KOPT-K1 (cell line): ENCODE data around the gene PDGFB.

Experiments used
- H3K27ac ChIP-seq: fragments of 200-600 bp; sonication (generic); 2 replicates; pipeline ENCODE4 v1.5.1; 2016; ENCODE audit warnings: antibody characterized with exemption, mild to moderate bottlenecking, low read depth, low read length; ENCODE audit not compliant: poor library complexity, severe bottlenecking
- H3K36me3 ChIP-seq: fragments of 200-600 bp; sonication (generic); 2 replicates; pipeline ENCODE4 v1.5.1; 2017; ENCODE audit warnings: antibody characterized with exemption, mild to moderate bottlenecking, low read length, moderate library complexity; ENCODE audit not compliant: insufficient read depth
- H3K9me3 ChIP-seq: fragments of 200-600 bp; sonication (generic); 2 replicates; pipeline ENCODE4 v1.5.1; 2017; ENCODE audit warnings: antibody characterized with exemption, low read length, mild to moderate bottlenecking; ENCODE audit not compliant: insufficient read depth, poor library complexity, severe bottlenecking

Gene PDGFB

DNA sequence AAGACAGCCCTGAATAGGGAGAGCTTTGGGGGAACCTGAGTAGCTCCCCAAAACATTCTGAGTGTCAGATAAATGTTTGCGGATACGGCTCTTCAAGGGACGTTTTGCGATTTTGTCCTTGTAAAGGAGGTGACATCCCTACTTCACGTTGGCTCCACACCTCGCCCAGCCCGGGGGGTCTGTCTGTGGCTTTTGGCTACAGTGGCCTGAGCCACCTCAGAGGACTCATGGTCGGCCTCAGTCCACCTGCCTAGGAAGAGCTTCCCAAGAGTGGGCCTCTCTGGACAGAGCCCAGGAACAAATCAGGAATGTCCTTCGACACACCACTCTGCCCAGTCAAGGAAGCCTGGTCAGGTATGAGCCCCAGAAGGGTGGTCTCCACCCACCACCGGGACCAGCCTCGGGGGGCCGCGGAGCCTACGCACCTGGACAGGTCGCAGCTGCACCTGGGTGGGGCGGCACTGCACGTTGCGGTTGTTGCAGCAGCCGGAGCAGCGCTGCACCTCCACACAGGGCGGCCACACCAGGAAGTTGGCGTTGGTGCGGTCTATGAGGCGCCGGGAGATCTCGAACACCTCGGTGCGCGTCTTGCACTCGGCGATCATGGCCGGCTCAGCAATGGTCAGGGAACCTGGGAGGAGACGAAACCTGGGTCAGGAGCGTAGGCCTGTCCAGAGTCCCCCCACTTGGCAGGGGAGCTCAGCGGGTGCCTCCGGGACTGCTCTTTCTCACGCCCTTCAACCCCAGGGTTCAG, 13.4 kb downstream of the PDGFB start:
- Histone ChIP-seq H3K27ac (no peak overlapping the region), H3K36me3 (no peaks in the 10 kb centered on the region), H3K9me3 (no peaks in the 10 kb centered on the region)

DNA sequence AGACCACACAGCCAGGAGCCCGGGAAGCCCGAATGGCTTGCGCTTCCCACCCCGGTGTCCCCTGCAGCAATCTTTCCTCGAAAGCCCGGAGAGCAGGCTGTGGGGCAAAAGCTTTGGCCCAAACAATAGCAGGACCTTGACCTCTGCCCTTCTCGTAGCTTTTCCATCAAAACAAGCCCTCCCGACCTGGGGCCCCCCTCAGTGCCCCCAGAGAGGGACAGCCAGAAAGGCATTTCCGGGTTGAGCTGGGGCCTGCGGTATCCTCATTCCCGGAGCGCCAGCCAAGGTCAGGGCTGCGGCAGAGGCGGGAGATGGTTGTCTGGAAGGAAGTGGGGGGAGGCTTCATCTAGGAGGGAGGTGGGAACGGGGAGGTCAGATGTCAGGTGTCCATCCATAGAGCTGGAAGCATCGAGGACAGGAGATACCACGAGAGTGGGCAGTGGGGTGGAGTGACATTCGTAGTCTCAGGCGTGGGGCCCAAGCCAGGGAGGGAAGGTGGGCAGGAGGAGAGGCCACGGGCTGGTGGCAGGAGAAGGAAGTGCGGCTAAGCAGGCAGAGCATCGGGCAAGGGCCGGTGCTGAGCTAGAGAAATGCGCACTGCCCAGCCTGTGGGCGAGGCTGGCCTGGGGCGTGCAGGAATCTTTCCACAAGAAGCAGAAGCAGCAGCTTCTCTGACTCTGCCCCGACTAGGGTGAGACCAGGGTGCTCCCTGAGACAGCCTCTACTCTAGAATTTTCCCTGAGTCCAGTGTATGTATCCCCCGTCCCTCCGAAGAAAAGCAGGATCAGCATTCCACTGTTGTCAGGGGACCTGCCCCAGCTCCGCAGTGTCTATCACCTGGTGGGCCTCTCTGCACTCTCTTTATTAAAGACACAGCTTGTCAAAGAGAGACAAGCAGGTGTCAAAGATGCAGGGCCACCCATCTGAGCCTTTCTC, 14.3 kb downstream of the PDGFB start:
- Histone ChIP-seq H3K9me3 (no peaks in the 10 kb centered on the region), H3K36me3 (no peaks in the 10 kb centered on the region), H3K27ac (no peak overlapping the region)

DNA sequence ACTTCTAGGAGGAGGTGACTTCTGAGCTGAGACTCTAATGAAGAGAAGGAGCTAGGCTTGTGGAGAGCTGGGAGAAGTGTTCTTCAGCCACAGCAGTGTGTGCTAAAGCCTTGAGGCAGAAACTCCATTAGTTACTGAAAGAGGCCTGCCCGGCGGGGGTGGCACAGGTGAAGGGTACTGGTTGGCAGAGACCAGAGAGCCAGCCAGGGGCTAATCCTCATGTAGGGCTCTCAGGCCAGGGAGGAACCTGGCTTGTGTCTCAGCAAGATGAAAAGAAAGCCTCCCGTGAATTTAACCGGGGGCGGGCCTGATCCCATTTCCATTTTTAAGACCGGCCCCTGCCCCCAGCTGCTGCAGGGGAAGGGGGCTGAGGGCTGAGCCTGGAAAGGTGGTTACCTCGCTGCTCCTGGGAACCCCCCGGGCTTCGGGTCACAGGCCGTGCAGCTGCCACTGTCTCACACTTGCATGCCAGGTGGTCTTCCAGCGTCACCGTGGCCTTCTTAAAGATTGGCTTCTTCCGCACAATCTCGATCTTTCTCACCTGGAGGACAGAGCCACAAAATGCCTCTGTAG, 15.0 kb downstream of the PDGFB start:
- no peaks in the 10 kb centered on the region for H3K9me3 ChIP-seq
- no peak overlapping the region for H3K27ac ChIP-seq
- no peaks in the 10 kb centered on the region for H3K36me3 ChIP-seq

DNA sequence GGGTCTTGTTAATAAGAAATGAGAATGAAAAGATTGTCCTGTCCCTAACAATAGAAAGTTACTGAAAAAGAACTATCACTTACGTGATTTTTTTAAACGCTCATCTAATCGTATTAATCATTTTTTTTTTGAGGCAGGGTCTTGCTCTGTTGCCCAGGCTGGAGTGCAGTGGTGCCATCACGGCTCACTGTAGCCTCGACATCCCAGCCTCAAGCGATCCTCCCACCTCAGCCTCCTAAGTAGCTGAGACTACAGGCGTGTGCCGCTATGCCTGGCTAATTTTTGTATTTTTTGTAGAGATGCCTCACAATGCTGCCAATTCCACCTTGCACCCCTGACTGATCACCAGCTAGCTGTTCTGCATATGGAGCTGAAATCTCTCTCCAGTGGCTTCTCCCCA, 15.7 kb downstream of the PDGFB start:
- H3K9me3 ChIP-seq: no peaks in the 10 kb centered on the region
- H3K27ac ChIP-seq: no peak overlapping the region
- no peaks in the 10 kb centered on the region for H3K36me3 ChIP-seq

DNA sequence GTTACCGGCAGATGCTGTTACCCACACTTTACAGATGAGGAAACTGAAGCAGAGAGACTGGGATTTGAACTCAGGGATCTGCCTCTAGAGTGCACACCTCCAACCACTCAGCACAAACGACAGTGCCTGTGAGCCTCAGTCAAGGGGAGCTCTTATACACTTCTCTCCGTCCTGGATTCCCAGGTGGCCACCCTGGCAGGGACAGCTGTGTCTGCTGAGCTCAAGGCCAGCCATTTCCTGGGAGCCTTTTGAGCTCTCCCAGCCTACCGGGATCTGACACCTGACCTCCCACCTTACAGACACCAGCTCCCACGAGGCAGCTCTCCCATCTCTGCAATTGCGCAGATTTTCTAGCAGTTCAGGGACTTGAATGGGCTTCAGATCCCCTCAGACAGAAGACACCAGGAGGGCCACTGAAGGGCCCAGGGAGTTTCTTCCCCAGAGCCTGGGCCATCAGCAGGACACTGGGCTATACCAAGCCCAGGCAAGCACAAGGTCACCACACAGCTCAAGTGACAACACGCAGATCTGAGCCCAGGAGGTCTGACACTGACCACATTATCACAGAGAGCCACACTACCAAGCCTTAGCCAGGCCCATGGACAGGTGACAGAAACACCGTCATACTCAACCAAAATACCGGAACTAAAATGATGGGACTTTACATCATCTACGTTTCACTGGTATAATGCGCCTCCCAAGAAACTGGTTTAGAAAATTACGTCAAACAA, 17.1 kb downstream of the PDGFB start:
- H3K27ac ChIP-seq: no peak overlapping the region
- no peaks in the 10 kb centered on the region for H3K36me3 ChIP-seq
- H3K9me3 ChIP-seq: no peaks in the 10 kb centered on the region

DNA sequence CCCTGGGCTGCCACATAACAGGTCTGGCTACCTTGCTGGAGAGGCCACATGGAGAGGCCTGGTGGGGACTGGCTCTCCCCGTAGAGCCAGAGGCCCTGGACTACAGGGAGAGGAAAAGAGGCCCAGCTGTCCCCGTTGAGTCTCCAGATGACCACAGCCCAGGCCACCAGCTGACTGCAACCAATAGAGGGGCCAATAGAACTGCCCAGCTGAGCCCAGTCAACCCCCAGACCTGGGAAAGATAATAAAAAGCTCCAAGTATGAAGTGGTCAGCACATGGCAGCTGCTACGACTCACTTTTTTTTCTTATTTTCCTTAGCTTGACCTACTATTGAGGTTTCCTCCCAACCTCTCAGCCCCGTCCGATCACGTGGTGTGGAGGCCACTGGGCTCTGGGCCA, 18.4 kb downstream of the PDGFB start:
- Histone ChIP-seq H3K36me3 (no peaks in the 10 kb centered on the region), H3K27ac (no peak overlapping the region), H3K9me3 (peaks cover 3% of the 10 kb centered on the region)

DNA sequence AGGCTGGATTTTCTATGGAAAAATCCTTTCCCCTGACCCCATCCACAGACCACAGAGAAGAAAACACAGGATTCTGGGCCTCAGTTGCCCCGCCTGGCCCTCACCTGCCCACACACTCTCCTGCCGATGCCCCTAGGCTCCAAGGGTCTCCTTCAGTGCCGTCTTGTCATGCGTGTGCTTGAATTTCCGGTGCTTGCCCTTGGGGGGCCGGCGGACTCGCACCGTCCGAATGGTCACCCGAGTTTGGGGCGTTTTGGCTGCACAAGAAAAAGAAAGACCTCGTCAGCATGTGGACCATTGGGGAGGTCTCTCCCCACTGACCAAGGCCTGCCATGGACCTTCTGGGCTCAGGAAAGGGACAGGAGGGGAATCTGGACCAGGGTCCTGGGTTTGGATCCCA, 19.2 kb downstream of the PDGFB start:
- no peaks in the 10 kb centered on the region for H3K36me3 ChIP-seq
- H3K27ac ChIP-seq: no peak overlapping the region
- peaks cover 3% of the 10 kb centered on the region for H3K9me3 ChIP-seq

DNA sequence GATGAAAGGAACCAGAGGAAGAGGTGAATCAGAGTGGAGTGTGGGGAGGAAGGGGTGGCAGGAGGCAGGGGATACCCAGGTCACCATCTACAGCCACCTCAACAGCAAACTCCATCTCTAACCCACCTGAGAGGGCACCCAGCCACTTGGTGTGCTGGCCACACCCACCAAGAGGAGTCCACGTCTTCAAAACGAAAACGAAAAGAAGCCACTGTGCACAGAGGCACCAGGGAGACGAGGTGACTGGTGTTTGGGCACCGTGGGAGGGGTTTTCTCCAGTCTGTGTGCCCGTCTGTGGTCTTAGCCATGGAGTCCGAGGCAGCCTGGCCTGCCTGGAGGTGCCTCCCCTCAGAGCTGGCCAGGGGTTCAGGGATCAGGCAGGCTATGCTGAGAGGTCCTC, 20.2 kb downstream of the PDGFB start:
- peaks cover 3% of the 10 kb centered on the region for H3K9me3 ChIP-seq
- no peak overlapping the region for H3K27ac ChIP-seq
- no peaks in the 10 kb centered on the region for H3K36me3 ChIP-seq

DNA sequence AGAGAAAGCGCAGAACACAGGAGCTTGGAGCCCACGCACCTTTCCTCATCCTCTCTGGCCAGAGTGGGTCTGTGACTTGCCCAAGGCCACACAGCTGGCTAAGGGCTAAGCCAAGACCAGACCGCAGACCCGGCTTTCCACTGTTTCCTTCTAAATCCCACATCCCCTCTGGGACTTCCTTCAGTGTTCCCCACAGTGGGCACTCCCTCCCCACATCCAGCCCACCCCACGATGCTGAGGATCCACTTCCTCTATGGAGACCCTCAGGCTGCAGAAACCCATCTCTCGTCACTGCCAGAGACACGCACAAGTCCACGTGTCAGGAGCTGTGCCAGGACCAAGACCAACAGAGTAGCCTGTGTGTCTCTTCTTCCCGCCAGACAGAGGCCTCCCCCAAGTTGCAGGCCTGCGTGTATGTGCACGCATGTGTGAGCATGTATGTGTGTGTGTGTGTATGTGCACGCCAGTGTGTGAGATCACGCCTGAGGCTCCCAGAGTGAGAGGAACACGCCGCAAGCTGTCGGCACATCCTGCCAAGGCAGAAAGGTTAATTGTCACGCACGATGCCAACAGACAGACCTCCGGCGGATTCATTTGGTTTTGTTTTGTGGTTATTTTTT, 21.6 kb downstream of the PDGFB start:
- Histone ChIP-seq H3K9me3 (peaks cover 3% of the 10 kb centered on the region), H3K36me3 (no peaks in the 10 kb centered on the region), H3K27ac (no peak overlapping the region)

DNA sequence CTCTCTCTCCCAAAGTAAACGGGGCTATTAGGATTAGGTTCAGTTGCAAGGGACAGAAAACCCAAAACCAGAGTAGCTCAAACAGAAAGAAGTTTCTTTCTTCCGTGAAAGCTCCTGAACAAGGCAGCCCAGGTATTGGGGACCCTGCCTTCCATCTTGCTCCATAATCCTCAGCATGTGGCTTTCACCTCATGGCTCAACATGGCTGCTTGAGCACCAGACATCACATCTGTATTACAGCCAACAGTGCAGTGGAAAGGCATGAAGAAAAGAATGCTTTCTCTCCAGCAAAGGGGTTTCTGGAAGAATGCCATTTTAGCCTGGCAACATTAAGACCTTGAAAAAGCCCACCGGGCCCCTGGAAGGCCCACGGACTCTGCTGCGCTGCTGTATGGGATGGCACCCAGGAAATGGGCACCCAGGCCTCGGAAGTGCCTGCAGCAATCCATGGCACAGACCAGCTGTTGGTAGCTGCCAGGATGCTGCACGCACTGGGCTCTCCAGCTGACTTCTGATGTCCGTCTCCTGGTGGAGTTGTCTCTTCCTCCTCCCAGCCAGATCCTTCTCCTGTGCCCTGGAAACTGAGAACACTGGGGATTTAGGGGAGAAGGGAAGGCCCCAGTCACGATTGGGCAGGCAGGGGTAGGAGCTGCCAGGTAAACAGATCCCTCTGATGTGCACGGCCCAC, 22.6 kb downstream of the PDGFB start:
- Histone ChIP-seq H3K27ac (no peak overlapping the region), H3K9me3 (peaks cover 3% of the 10 kb centered on the region)

DNA sequence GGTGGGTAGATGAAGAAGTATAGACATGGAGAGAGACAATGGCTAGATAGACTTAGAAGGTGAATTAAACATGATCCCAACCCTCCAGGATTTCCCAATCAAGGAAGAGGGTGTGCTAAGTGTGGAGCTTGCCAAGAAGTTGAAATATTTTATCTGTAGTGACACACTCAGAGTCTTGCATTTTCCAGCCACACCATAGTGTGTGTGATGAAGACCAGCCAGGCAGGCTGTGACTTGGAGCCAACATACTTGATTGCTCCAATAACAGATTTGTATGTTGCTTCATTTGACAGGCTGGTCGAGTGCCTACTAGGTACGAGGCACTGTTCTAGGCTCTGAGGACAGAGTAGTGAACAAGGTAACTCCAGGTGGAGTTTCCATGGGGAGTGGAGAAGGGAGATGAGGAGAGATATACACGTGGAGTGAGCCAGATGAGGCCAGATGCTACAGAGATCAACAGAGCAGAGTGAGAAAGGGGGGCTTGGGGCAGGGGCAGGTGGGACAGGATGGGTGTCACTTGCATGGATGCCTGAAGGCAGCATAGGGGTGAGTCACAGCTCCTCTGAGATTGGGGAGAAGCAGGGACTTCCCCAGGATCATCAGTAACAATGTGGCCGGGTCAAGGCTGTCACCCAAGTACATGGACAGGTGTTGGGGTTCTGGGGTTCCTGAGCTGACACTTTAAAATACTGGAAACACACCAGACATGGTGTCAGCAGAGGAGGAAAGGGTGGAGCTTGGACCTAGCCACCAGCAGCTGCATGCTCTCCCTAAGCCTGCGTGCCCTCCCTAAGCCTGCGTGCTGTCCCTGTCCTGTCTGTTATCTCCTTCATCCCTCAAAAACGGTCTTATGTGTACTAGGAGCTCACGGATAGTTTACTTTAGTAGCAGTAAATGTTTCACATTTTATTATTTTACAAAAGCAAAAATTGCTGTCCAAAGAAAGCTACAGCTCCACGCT, 23.6 kb downstream of the PDGFB start:
- peaks cover 3% of the 10 kb centered on the region for H3K9me3 ChIP-seq
- no peak overlapping the region for H3K27ac ChIP-seq
- no peaks in the 10 kb centered on the region for H3K36me3 ChIP-seq

More for the DNA sequence above, 22.6 kb downstream of the PDGFB start:
- no peaks in the 10 kb centered on the region for H3K36me3 ChIP-seq

DNA sequence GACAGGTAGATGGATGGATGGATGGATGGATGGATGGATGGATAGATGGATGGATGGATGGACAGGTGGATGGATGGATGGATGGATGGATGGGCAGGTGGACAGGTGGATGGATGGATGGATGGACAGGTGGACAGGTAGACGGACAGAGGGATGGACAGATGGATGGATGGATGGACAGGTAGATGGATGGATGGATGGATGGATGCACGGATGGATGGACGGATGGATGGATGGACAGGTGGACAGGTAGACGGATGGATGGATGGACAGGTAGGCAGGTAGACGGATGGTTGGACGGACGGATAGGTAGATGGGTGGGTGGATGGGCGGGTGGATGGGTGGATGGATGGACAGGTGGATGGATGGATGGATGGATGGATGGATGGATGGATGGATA, 24.3 kb downstream of the PDGFB start:
- H3K27ac ChIP-seq: no peak overlapping the region
- no peaks in the 10 kb centered on the region for H3K36me3 ChIP-seq
- peaks cover 3% of the 10 kb centered on the region for H3K9me3 ChIP-seq
